ENCODE measurements around the gene C1orf167. TPM values are rescaled to one million over a fixed set of nuclear protein-coding genes. Genes with fewer than 3 reads are reported as not detected.
A peak's percentile ranks its signal among the peaks of the same experiment; 100 is the strongest.

The C1orf167 gene
- total and polyA plus RNA-seq, 10 of the 15 experiments (the other 5 are each of a cell fraction or from before 2014, with no cell fraction given): 0.17 to 0.31 TPM; not detected in 8

- TF ChIP-seq NFIC (IDR thresholded peaks at IDR 0.05; ENCODE audit: low read depth, low read length) (no peak), RAD21 (IDR thresholded peaks at IDR 0.05; ENCODE audit: insufficient read depth, low read depth, low read length) (no peak), ZNF687 (IDR thresholded peaks at IDR 0.05) (no peak), TBL1XR1 (IDR thresholded peaks at IDR 0.05; ENCODE audit: low read depth, low read length) (peak; percentile 60; the same call in 1 of the 2 replicates), CBX5 (IDR thresholded peaks at IDR 0.05; ENCODE audit: low read depth) (no peak), EGR1 (IDR thresholded peaks at IDR 0.05; ENCODE audit: borderline replicate concordance in 1 of 2, low read depth in 2 of 2, low read length in 2 of 2) (peak in 1 of 2 experiments; percentile 70; a peak in 1 of 3 replicates), BMI1 (IDR thresholded peaks at IDR 0.05; ENCODE audit: borderline replicate concordance) (peak; percentile 95), CBX3 (IDR thresholded peaks at IDR 0.05; ENCODE audit: borderline replicate concordance, low read depth) (no peak), MTA3 (IDR thresholded peaks at IDR 0.05; ENCODE audit: borderline replicate concordance, low read length) (peak; percentile 39; the same call in 1 of the 2 replicates), NFXL1 (IDR thresholded peaks at IDR 0.05; ENCODE audit: borderline replicate concordance) (no peak), NR2F1 (conservative IDR thresholded peaks at IDR 0.05) (peak; percentile 39; the same call in 1 of the 2 replicates), CREM (IDR thresholded peaks at IDR 0.05; ENCODE audit: low read depth) (no peak), TCF7 (IDR thresholded peaks at IDR 0.05; ENCODE audit: borderline replicate concordance) (no peak), TARDBP (IDR thresholded peaks at IDR 0.05; ENCODE audit: borderline replicate concordance) (no peak), IKZF1 (conservative IDR thresholded peaks at IDR 0.05) (peak; percentile 75), ZNF384 (IDR thresholded peaks at IDR 0.05; ENCODE audit: borderline replicate concordance, low read depth, low read length) (no peak), ZNF207 (IDR thresholded peaks at IDR 0.05; ENCODE audit: borderline replicate concordance) (no peak)
- TF ChIP-seq, protein P1, sequence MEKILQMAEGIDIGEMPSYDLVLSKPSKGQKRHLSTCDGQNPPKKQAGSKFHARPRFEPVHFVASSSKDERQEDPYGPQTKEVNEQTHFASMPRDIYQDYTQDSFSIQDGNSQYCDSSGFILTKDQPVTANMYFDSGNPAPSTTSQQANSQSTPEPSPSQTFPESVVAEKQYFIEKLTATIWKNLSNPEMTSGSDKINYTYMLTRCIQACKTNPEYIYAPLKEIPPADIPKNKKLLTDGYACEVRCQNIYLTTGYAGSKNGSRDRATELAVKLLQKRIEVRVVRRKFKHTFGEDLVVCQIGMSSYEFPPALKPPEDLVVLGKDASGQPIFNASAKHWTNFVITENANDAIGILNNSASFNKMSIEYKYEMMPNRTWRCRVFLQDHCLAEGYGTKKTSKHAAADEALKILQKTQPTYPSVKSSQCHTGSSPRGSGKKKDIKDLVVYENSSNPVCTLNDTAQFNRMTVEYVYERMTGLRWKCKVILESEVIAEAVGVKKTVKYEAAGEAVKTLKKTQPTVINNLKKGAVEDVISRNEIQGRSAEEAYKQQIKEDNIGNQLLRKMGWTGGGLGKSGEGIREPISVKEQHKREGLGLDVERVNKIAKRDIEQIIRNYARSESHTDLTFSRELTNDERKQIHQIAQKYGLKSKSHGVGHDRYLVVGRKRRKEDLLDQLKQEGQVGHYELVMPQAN (conservative IDR thresholded peaks at IDR 0.05): peak; percentile 91
- TF ChIP-seq, protein P2, sequence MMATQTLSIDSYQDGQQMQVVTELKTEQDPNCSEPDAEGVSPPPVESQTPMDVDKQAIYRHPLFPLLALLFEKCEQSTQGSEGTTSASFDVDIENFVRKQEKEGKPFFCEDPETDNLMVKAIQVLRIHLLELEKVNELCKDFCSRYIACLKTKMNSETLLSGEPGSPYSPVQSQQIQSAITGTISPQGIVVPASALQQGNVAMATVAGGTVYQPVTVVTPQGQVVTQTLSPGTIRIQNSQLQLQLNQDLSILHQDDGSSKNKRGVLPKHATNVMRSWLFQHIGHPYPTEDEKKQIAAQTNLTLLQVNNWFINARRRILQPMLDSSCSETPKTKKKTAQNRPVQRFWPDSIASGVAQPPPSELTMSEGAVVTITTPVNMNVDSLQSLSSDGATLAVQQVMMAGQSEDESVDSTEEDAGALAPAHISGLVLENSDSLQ (IDR thresholded peaks at IDR 0.05): no peak; the same call in 1 of the 2 replicates
- TF ChIP-seq, protein P3, sequence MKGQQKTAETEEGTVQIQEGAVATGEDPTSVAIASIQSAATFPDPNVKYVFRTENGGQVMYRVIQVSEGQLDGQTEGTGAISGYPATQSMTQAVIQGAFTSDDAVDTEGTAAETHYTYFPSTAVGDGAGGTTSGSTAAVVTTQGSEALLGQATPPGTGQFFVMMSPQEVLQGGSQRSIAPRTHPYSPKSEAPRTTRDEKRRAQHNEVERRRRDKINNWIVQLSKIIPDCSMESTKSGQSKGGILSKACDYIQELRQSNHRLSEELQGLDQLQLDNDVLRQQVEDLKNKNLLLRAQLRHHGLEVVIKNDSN (IDR thresholded peaks at IDR 0.05; ENCODE audit: borderline replicate concordance, extremely low read length, insufficient read depth, low read depth, low read length): peak; percentile 96
These were observed 25.9 kb upstream of the C1orf167 start, which contains the start of gene AGTRAP (continued) for GRCh38 chr1:11735854-11736745.
